Thyroid gland (tissue), 4 donors: ENCODE measurements around the gene DHH. TPM values are rescaled to one million over a fixed set of nuclear protein-coding genes. Genes with fewer than 3 reads are reported as not detected.

Experiments
- DNase-seq, 2 donors: peaks; one replicate each; pipeline ENCODE4 v3.0.0-alpha.2; 2019
- H3K27ac ChIP-seq, 3 donors: fragments of 200-600 bp; sonication (generic); 1 replicate in 2 of 3; 2 replicates in 1 of 3; pipeline ENCODE4 v1.5.1; 2016 to 2019; ENCODE audit warnings: mild to moderate bottlenecking in 1 of 3, moderate library complexity in 1 of 3
- H3K27me3 ChIP-seq: fragments of 200-600 bp; sonication (generic); one replicate; pipeline ENCODE4 v1.5.1; 2019
- H3K36me3 ChIP-seq, 2 donors: fragments of 200-600 bp; sonication (generic); one replicate each; pipeline ENCODE4 v1.5.1; 2016 to 2019
- H3K4me1 ChIP-seq, 2 donors: fragments of 200-600 bp; sonication (generic); one replicate each; pipeline ENCODE4 v1.5.1; 2017 to 2019
- H3K4me3 ChIP-seq, 3 donors: fragments of 200-600 bp; sonication (generic); replicated peaks in 1 of 3; 1 replicate in 2 of 3; 2 replicates in 1 of 3; pipeline ENCODE4 v1.5.1; 2016; ENCODE audit warnings: mild to moderate bottlenecking in 1 of 3
- H3K9me3 ChIP-seq: fragments of 200-600 bp; sonication (generic); one replicate; pipeline ENCODE4 v1.5.1; 2017
- POLR2A ChIP-seq, 2 donors: fragments of 450-650 bp; IDR thresholded peaks; one replicate each; pipeline ENCODE4 v1.6.1; 2017; ENCODE audit warnings: antibody characterized with exemption in 2 of 2, mild to moderate bottlenecking in 2 of 2, moderate library complexity in 1 of 2
- WGBS, 2 donors: methylation state at CpG; one replicate each; pipeline ENCODE4 v1.1.5; 2017; 5-methylcytosine and 5-hydroxymethylcytosine counted together
- intact Hi-C: fragments of 100-400 bp; cut with DNase I; formaldehyde crosslinking; loops from one replicate; pipeline ENCODE4 v1.15.1; 2023
- small RNA-seq: library from RNA; depleted of rRNA; stranded (forward); fragments of <200 nt; gene quantifications from one replicate; pipeline ENCODE3, GENCODE V24; 2016
- total RNA-seq, 4 donors: library from RNA; depleted of rRNA; stranded (reverse); fragments of >200 nt; gene quantifications; one replicate each; pipeline ENCODE4 v1.2.3, GENCODE V29; 2016
- TF ChIP-seq, protein P1 (sequence below), 6 experiments: fragments of 200-600 bp in 3 of 6; fragments of 450-650 bp in 3 of 6; sonication (generic) in 3 of 6; IDR thresholded peaks; one replicate each; pipeline ENCODE4 v1.5.1; 2016 to 2019; ENCODE audit warnings: antibody characterized with exemption in 6 of 6, mild to moderate bottlenecking in 2 of 6, inconsistent platforms in 1 of 6, moderate library complexity in 1 of 6

Gene DHH
- total RNA-seq, 4 donors from 2014 or later, result 0.17 to 0.94 (median 0.44) TPM

DNA sequence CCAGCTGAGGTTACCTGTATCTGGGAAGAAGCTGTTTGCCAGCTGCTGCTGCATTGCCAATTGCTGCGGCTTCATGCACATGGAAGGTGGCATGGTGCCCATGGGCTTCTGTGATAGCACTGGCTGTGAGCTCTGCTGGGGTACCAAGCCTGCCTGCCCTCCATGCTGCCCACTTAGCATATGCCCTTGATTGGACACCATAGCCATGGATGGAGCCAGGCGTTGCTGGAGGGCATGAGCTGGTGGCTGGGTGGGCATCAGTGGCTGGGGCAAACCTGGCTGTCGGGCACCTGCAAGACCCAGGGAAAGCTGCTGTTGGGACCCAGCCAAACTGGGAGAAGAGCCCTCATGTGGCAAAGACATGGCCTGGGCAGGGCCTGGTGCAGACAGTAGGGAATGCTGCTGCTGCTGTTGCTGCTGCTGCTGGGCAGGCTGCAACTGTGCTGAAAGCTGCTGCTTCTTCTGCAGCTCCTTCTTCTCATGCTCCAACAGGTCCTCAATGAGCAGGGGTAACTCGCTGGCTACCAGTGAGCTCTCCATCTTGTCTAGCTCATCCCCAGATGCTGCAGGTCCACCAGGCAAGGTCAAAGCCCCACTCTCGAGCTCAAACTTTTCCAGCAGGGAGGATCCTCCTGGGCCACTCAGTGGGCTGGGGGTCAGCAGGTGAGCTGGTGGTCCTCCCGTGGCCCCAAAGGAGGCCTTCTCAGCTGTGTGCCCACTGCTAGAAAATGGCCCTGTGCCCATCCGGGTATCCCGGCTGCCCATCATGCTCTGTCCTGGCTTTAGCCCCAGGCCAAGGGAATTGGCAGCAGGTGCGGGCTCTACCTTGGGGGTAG lies 57.3 kb downstream of the DHH start:
- no peaks in the 10 kb centered on the region for H3K9me3 ChIP-seq
- H3K36me3 ChIP-seq, result peaks cover 81 to 85% of the 10 kb centered on the region in 2 donors
- 98 to 100% methylated on average over 7 of the region's 9 CpGs for WGBS, 2 donors
- H3K4me1 ChIP-seq, result no peaks in the 10 kb centered on the region
- no peak for DNase-seq
- no peaks in the 10 kb centered on the region for H3K27me3 ChIP-seq
- H3K4me3 ChIP-seq, result no peak overlapping the region
- H3K27ac ChIP-seq, result no peak overlapping the region
- intact Hi-C loops, result no loop called here
- TF ChIP-seq, protein P1, sequence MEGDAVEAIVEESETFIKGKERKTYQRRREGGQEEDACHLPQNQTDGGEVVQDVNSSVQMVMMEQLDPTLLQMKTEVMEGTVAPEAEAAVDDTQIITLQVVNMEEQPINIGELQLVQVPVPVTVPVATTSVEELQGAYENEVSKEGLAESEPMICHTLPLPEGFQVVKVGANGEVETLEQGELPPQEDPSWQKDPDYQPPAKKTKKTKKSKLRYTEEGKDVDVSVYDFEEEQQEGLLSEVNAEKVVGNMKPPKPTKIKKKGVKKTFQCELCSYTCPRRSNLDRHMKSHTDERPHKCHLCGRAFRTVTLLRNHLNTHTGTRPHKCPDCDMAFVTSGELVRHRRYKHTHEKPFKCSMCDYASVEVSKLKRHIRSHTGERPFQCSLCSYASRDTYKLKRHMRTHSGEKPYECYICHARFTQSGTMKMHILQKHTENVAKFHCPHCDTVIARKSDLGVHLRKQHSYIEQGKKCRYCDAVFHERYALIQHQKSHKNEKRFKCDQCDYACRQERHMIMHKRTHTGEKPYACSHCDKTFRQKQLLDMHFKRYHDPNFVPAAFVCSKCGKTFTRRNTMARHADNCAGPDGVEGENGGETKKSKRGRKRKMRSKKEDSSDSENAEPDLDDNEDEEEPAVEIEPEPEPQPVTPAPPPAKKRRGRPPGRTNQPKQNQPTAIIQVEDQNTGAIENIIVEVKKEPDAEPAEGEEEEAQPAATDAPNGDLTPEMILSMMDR (IDR thresholded peaks at IDR 0.05), result no peak
- TF ChIP-seq POLR2A (IDR thresholded peaks at IDR 0.05), result no peak

Small RNA genes lying within 50 kb of the gene (small RNA-seq; reads per million reads assigned to genes)
- gene RF00019, result not detected

Other genes starting within 250 kb of the DHH start
- 10 to 100 TPM; 59.4 to 88.2 (median 70.9) TPM for gene DDX23, start 242.6 kb downstream of the DHH start, total RNA-seq
- gene RND1, start 228.9 kb downstream of the DHH start, total RNA-seq, result 1 to 10 TPM in 3 of 4 donors, under 1 TPM in 1; 0.68 to 3.0 (median 1.6) TPM
- 10 to 100 TPM in 3 of 4 donors, 1 to 10 TPM in 1; 9.0 to 20.1 (median 16.5) TPM for gene FKBP11, start 169.3 kb downstream of the DHH start, total RNA-seq
- gene ARF3, start 137.3 kb downstream of the DHH start, total RNA-seq, result 100 to 1,000 TPM in 3 of 4 donors, 10 to 100 TPM in 1; 92.7 to 177 (median 136) TPM
- gene WNT10B, start 123.1 kb downstream of the DHH start, total RNA-seq, result 1 to 10 TPM in 1 of 4 donors, under 1 TPM in 2, not detected in 1; 0.54 to 1.7 (median 0.59) TPM
- gene WNT1, start 116.5 kb downstream of the DHH start, total RNA-seq, result not detected
- under 1 TPM in 2 of 4 donors, not detected in 2; 0.11 to 0.13 TPM for gene DDN, start 95.4 kb downstream of the DHH start, total RNA-seq
- gene PRKAG1, start 76.0 kb downstream of the DHH start, total RNA-seq, result 10 to 100 TPM; 50.3 to 68.1 (median 59.9) TPM
- gene KMT2D, start 34.0 kb downstream of the DHH start, total RNA-seq, result 100 to 1,000 TPM in 1 of 4 donors, 10 to 100 TPM in 3; 42.5 to 107 (median 71.6) TPM
- gene RHEBL1, start 24.8 kb downstream of the DHH start, total RNA-seq, result under 1 TPM in 1 of 4 donors, not detected in 3; 0.98 TPM
- 10 to 100 TPM; 30.4 to 54.8 (median 46.6) TPM for gene LMBR1L, start 16.0 kb upstream of the DHH start, total RNA-seq
- 100 to 1,000 TPM; 284 to 653 (median 477) TPM for gene TUBA1B, start 36.6 kb upstream of the DHH start, total RNA-seq
- gene TUBA1A, start 94.3 kb upstream of the DHH start, total RNA-seq, result 10 to 100 TPM; 24.6 to 64.4 (median 32.1) TPM
- 100 to 1,000 TPM in 3 of 4 donors, 10 to 100 TPM in 1; 80.6 to 385 (median 212) TPM for gene TUBA1C, start 170.3 kb upstream of the DHH start, total RNA-seq
- under 1 TPM in 1 of 4 donors, not detected in 3; 0.67 TPM for gene PRPH, start 200.3 kb upstream of the DHH start, total RNA-seq
- gene TROAP, start 228.5 kb upstream of the DHH start, total RNA-seq, result 1 to 10 TPM in 1 of 4 donors, under 1 TPM in 2, not detected in 1; 0.56 to 2.6 (median 0.96) TPM
- 1 to 10 TPM in 1 of 4 donors, under 1 TPM in 2, not detected in 1; 0.67 to 1.2 (median 0.73) TPM for gene C1QL4, start 242.4 kb upstream of the DHH start, total RNA-seq